Upper lobe of left lung (tissue), 4 donors: ENCODE data around the gene LRRC37A3.
"Not testable (repeated sequence)": the region's sequence is repeated elsewhere in the genome, so short reads cannot be mapped to it uniquely, and the experiment has no call there.

Experiments used
- CTCF ChIP-seq, 6 experiments: fragments of 450-650 bp in 4 of 6; fragments of 200-600 bp in 2 of 6; sonication (generic) in 2 of 6; IDR thresholded peaks; one replicate each; pipeline ENCODE4 v1.5.1; 2016 to 2019; ENCODE audit warnings: antibody characterized with exemption in 6 of 6
- EP300 ChIP-seq, 4 donors: sonication (generic); formaldehyde crosslinking; IDR thresholded peaks; one replicate each; pipeline ENCODE4 v1.5.1; 2017; ENCODE audit warnings: antibody characterized with exemption in 4 of 4, control low read depth in 2 of 4
- POLR2A ChIP-seq, 4 donors: fragments of 450-650 bp; IDR thresholded peaks; one replicate each; pipeline ENCODE4 v1.5.1; 2016 to 2017; ENCODE audit warnings: antibody characterized with exemption in 4 of 4, mild to moderate bottlenecking in 2 of 4
- POLR2AphosphoS5 ChIP-seq, 2 donors: sonication (generic); formaldehyde crosslinking; IDR thresholded peaks; one replicate each; pipeline ENCODE4 v1.5.1; 2017; ENCODE audit warnings: antibody characterized with exemption in 2 of 2

GRCh38 chr17:64846892-64847291, 72.4 kb downstream of the LRRC37A3 start:
- not testable (repeated sequence) for TF ChIP-seq POLR2A, CTCF, EP300, POLR2AphosphoS5 (IDR thresholded peaks at IDR 0.05)
